Measurements from ENCODE around the gene NKAIN2.
"Not testable (repeated sequence)": the region's sequence is repeated elsewhere in the genome, so short reads cannot be mapped to it uniquely, and the experiment has no call there.

NKAIN2 gene

DNA sequence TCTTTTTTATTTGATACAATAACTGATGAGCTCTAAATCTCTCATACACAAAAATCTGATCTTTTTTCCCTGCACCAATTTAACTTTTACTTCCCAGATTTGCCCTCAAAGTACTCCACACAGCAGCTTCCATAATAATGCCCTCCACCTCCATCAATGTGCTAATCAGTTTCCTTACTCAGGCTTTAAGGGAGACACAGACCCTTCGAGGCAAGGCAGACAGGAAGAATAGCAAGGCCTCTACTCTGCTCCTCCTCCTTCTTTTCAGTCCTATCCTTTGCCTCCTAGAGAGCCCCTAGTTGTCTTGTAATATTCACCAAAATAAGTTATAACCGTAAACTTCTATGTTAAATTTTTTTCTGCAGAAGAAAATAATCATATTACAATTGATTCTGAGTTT is 713.7 kb downstream of the NKAIN2 start:
- no peak for DNase-seq (ENCODE audit: low read depth)

DNA sequence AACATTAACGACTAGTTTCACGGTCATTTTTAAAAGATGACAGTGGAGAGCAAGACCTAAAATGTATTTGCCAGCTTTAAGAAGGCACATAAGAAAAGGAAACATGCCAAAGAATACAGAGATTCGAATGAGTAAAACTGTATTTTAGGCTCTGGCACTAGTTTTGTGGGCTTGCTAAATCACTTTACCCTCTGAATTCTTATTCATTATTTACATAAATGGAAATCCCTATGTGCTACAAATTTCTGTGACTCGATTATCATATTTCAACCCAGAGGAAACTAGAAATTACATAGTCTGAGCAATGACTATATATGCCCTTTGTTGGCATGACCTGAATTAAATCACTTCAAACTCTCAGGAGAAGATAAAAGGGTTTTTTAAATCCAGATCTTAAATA is 716.8 kb downstream of the NKAIN2 start:
- DNase-seq (ENCODE audit: low read depth): no peak

DNA sequence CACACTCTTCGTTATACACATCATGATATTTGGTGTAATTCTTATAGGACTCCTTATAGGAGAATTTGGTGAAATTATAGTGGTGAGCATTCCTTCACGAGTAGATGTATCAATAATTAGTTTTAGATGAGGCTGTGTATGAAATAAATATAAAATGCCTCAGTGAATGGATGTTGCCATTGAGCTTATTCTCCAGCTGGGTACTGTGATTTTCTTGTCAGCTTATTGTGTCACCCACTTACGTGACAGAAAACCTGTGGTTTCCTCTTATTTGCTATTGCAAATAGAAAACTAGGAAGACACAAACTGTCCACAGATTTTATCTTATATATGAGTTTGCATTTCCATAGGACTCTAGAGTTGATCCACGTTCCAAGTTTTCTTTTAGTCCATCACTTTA is 718.7 kb downstream of the NKAIN2 start:
- no peak for DNase-seq (ENCODE audit: low read depth)

DNA sequence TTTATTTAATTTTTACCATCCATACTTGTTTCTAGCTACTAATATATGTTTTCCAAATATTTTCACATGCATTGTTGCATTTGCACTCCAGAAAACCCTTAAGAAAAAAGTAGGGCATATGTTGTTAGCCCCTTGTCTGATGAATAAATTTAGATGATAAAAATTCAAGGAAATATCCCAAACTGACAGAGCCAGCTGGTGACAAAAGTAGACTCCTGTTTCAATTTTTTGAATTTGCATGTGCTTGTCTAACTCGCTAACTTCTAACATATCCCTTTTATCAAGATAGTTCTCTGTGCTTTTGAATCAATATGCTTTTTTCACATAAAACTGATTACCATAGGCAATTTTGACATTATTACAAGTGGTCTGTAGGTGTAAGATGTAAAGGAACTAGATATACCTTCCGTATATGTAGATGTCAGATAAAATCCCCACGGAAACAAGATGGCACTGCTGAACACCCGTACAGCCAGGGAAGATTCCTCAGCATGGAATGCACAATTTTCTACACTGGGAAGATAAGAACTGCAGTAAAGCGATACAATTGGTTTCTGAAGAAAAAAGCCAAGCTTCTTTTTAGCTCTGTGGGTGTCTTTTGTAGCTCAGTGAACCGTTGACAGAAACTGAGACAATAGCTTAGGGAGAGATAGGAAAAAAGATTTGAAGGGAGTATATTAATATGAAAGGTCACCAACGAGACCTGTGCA is 721.0 kb downstream of the NKAIN2 start:
- DNase-seq (ENCODE audit: low read depth): no peak

DNA sequence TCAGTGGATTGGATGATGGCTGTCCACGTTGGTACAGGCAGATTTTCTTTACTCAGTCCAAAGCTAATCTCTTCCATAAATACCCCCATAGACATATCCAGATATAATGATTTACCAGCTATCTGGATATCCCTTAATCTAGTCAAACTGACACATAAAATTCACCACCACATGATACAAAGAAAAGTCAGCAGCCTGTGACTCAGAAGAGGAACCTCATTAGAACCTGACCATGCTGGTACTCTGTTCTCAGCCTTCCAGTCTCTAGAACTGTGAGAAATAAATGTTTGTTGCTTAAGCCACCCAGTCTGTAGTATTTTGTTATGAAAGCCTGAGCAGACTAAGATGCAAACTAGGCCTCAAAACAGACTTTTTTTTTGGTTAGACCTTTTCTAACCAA is 727.3 kb downstream of the NKAIN2 start:
- DNase-seq (ENCODE audit: low read depth): no peak

DNA sequence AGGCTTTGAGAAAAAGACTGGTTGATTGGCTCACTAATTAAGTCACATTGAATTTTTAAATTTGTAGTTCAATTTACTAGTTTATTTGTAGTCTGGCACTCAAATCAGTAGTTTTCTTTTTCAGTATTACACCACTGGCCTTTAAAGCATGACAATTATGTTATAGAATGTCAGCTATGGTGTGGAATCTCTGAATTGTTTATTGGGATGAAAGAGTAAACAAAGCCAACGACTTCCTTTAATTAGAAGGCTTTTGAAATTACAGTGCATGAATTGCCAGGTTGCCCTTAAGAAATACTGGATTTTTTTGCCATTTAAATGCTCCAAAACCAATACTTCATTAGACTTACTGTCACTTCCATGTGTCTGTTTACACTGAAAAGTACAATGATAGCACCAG is 731.6 kb downstream of the NKAIN2 start:
- no peak for DNase-seq (ENCODE audit: low read depth)

DNA sequence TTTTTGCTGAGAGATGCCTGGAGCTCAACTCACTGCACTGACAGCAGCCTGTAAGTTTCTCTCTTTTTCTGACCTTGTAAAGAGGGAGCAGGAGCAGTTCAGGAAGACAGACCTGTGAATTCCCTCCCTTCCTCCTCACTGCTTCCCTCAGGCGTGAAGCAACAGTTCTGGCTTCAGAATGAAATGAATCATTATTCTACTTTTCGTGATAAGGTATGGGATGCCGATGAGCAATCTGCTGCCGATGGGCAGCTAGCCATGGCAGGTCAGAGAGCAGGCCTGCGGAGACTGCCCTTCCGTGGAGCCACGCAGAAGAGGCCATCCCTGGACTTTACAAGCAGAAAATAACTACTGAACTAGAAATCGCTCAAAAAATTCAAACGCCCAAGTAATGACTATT is 732.1 kb downstream of the NKAIN2 start:
- DNase-seq (ENCODE audit: low read depth): no peak

DNA sequence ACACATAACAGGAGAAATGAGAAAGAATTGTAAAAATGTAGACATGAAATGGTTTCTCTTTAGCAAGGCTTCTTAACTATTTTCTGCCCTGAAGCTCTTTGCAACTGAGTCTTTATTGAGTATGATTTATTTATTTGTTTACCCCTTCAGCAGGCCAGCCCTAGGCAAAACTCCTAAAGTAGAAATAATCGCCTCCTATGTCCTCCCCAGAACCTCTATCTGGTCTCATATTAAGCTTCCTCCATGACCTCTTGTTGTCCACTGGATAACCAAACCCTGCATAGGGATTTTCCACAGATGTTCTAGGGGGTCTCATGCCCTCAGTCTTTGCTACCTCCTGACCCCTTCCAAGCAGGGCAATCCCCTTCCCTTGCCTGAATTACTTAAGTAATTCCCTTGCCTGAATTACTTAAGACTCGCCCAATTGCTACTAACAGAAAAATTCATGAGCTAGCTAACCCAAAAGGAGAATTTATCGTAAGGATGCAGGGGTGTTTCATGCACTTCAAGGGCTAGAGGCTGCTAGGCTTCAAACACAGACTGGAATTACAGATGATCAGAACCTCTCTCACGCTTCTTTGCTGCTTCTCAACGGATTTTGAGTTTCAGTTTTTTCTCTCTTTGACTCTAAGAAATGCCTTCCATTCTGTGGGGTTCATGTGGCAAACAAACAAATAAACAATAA is 732.6 kb downstream of the NKAIN2 start:
- DNase-seq (ENCODE audit: low read depth): no peak

DNA sequence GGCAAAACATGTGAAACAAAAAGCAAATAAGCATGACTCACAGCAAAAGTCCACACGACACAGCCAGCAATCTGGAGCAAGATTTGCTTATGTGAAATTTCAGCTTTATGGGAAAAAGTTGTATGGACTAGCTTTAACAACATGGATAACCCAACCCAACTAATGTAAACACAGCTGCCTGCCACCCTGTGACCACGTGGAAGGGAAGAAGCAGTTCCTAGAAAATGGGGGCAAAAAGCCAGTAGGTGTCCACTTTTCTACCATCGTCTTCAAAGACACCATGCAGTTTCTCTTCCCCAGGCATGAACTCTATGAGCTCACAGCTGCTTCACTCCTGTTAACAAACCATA is 733.2 kb downstream of the NKAIN2 start:
- DNase-seq (ENCODE audit: low read depth): no peak

DNA sequence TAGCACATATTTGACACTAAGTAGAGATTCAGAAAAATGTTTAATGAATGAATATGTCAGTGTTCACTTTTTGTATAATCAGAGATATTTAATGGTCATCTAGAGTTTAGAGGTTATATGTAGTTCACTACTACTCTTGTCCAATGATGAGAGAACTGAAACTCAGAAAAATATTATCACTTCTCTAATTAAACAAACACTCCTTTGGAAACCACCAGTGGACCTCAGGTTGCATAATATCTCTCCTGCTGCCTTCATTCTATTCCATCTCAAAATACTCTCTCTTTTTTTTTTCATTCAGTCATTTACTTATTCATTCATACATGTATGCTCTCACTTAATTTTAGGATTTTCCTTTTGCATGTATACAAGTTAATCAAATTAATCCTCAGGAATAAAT is 735.4 kb downstream of the NKAIN2 start:
- DNase-seq (ENCODE audit: low read depth): no peak

DNA sequence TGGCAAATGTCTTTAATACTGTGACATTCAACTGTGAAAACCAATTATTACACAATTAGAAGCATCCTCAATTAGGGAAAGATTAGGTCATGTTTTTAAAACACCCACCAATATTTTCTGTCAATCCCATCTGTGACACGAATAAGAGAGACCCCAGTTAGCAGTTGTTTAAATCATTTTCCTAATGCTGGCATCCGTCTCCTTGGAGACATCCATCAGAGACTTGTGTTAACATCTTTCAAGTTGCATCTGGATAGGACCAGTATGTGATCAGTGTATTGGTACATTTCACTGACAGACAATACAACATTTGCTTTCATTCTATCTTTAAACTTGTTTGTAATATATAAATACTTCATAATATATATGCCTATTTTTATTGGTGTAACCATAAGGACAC is 737.9 kb downstream of the NKAIN2 start:
- no peak for DNase-seq (ENCODE audit: low read depth)

DNA sequence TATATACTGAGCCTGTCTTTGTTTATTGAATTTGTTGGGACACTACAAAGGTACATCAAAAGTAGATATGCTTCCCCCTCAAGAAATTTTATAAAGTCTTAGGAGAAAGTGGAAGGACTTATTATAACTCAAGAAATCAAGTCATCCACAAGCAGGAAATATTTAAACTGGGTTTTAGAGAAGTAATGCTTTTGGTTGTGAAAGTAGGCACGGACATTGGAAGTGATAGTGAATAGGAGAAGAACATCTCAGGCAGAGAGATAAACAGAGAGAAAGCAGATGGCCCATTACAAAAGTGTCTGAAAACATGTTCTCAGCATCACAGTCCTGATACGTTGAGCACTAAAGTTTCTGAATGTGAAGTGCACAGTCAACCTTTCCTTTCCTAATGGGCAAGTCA is 742.9 kb downstream of the NKAIN2 start:
- no peak for DNase-seq (ENCODE audit: low read depth)

DNA sequence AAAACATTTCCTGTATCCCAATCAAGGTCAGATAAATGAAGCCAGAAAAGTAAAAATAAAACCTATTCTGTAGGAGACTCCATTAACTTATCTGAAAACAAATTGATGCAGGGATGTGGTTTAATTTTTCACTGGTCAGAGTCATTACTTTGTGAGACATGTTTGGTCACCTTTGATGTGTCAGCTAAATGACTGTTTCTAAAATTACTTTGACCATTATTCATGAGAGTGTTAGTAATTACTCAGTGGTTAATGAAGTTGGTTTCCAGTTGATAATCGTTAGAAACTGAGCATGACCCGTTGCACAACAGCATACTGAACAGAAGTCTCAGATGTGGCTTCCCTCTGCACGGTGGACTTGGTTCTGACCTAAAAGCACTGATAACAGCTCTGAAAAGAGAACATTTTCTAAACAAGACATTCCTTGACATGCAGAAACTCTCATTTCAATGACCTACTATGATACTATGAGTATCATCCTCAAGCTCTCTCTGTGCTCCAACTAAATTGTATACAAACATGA is 748.1 kb downstream of the NKAIN2 start:
- DNase-seq (ENCODE audit: low read depth): no peak

DNA sequence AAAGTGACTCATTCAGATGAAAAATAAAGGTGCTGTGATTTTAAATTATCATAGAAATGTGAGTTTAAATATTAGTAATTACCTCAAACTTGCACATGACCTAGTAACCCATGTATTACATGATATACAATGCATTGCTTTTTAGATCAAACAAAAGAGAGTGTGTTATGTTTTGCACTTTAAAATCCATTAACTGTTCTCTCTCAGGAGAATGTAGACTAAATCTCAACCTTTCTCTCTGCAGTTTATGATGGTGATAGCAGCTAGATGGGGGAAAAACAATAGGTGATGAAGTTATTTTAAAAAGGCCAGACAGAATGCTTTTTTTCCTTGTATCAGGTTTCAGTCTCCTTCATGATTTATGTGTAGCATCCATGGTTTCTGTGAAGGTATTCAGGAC is 754.2 kb downstream of the NKAIN2 start:
- DNase-seq (ENCODE audit: low read depth): no peak

DNA sequence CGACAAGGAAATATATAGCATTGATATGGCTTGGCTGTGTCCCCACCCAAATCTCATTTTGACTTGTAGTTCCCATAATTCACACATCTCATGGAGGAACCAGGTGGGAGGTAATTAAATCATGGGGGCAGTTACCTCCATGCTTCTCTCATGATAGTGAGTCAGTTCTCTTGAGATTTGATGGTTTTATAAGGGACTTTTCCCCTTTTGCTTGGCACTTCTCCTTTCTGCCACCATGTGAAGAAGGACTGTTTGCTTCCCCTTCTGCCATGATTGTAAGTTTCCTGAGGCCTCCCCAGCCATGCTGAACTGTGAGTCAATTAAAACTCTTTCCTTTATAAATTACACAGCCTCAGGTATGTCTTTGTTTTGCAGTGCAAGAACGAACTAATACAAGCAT is 756.4 kb downstream of the NKAIN2 start:
- DNase-seq (ENCODE audit: low read depth): not testable (repeated sequence)

DNA sequence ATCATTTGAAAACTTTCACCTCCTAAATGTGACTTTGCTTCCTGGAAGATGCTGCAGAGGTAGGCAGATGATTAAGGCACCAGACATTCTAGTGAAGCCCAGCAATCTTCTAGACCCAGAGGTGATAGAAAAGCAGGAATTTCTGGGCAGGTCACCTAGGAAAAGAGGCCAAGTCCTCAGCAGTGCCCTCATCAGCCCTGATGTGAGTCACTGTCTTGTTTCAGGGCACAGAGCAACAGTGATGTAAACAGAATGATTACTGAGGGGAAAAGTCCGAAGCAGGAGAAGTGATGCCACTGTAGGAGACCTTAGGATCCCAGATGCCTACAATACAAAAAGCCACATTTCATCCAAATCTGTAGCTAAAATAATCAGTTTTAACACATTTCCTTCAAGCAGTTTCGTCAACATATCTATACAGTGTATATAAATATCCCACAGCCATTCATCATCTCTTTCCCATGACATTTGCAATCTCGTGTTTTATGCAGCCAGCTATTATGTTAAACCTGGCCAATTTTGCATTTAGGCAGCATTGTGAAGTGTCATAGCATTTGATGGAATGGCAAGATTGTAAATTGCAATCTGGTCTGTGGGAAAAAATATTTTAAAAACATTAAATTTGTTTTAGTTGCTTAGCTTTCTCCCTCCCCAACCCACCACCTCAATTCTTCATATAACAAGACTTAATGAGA is 757.4 kb downstream of the NKAIN2 start:
- no peak for DNase-seq (ENCODE audit: low read depth)

DNA sequence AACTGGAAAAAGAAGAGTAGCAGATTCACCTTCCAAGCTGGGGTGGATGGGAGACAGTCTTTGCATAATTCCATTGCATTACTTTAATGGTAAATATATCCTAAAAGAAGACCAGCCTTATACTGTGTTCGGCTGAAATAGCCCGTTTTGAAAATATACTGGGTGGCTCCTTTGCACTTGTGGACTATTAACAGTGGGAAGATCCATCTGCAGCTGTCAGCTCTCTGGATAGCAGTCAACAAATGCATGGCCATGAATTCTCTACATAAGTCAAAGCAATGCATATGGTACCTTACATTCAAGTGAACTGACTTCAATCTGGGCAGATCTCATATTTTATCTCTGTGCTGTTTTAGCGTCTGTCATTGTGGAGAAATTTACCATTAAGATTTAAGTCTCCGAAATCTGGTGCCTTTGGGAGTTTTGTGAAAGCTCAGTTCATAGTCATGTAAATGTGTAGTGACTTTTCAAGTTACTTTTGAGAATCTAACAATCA is 758.0 kb downstream of the NKAIN2 start:
- DNase-seq (ENCODE audit: low read depth): no peak

DNA sequence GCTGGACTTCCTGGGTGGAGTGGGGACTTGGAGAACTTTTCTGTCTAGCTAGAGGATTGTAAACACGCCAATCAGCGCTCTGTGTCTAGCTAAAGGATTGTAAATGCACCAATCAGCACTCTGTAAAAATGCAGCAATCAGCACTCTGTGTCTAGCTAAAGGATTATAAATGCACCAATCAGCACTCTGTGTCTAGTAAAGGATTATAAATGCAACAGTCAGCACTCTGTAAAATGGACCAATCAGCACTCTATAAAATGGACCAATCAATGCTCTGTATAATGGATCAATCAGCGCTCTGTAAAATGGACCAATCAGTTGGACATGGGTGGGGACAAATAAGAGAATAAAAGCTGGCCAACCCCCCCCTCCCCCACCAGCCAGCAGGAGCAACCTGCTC is 760.5 kb downstream of the NKAIN2 start:
- DNase-seq (ENCODE audit: low read depth): not testable (repeated sequence)

DNA sequence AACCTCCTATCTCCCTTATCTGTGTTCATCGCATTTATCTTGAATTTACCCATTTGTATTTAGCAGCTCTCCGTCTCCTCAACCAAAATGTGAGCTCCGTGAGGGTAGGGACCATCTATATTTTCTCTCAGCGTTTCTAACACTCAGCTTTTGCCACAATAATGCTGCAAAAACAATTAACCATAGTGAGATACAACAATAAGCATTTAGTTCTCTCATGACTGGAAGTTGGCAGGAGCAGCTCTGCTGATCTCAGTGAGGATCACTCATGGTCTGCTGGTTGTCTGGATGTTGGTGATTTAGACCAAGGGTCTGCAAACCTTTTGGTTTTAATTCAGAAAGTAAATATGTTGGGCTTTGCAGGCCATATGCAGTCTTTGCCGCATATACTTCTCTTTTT is 763.7 kb downstream of the NKAIN2 start:
- no peak for DNase-seq (ENCODE audit: low read depth)

DNA sequence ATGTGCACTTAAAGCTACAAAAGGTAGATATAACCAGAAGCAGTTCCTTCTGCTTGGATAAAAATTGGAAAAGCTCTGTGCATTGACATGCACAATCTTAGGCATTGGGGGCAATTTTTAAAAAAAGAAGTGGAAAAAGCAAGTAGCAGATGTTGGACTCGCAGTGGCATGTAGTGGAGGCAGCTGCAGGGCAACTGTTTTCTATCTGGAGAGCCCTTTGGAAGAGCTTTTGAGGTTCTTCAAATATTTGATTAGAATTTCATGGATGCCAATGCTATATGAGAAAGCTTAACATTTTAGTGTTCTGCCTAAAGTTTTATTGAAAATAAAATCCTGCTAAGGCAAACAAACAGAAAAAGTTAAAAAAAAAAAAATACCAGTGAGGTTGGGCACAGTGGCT is 770.3 kb downstream of the NKAIN2 start:
- DNase-seq (ENCODE audit: low read depth): no peak

DNA sequence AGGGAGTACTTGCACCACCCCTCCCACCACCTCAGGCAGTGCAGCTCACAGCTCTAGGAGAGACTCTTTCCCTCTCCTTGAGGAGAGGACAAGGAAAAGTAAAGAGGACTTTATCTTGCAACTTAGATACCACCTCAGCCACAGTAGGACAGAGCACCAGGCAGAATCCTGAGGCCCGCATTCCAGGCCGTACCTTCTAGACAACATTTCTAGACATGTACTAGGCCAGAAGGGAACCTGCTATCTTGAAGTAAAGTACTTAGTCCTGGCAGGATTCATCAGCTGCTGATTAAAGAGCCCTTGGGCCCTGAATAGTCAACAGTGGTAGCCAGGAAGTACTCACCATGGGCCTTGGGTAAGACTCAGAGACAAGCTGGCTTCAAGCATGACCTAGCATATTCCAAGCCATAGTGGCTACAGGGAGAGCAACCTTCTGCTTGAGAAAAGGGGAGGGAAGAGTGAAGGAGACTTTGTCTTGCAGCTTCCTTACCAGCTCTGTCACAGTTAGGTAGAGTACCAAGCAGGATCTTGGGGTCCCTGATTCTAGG is 774.1 kb downstream of the NKAIN2 start:
- no peak for DNase-seq (ENCODE audit: low read depth)

DNA sequence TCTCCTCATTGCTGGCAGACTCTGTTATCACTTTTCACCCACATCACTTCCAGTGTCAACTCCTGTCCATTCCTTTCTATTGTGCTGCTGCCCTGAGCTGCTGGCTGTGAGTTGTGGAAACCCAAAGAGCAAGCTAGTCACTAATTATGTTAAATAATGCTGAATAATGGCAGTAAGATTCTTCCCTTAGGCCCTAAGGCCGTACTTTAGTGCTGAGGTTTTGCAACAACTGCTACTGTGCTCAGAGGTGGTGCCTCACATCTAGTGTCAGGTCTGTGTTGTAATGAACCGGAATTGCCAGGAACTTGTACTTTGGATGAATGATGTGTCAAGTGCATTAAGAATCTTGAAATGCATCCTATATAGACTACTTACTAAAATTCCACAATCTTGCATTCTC is 786.3 kb downstream of the NKAIN2 start:
- no peak for DNase-seq (ENCODE audit: low read depth)

DNA sequence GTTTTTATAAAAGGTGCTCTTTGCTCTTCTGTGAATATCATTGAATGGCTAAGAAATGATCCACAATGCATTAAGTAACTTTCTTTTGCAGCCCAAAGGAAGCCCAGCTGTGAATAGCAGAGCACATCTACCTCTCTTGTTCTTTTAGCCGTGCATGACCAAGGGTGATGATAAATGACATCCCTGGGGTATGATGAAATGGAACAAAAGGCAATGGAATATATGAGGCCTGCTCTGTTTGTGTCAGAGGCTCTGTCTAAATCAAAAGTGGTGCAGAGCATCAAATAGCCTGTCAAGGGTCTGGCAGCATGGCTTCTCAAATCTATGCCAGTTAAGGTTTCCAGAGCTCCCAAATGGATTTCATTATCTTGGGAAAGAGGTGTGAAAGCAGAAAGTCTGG is 796.0 kb downstream of the NKAIN2 start:
- DNase-seq (ENCODE audit: low read depth): no peak

Data from stimulated activated CD8-positive, alpha-beta memory T cell treated with anti-CD3 and anti-CD28 coated beads, Interleukin-4, amount 100 ng/mL, for 24 hours (primary cell).